ENCODE data around the gene C2orf15.

DNA sequence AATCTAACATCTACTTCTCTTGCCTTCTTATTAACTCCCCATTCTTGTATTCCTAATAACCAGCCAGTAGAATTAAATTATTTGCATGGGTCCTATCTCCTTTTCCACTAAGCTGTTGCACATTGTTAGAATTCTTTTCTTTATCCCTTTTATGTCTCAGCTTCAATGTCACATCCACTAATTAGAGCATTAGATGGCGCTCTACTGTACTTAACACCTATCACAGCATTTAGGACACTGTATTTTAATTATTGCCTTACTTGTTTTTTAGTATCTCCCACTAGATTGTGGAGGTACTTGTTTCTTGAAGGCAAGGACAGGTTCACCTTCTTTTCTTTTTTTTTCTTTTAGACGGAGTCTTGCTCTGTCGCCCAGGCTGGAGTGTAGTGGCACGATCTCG lies 17.1 kb downstream of the C2orf15 start:
- TF ChIP-seq, protein P1, sequence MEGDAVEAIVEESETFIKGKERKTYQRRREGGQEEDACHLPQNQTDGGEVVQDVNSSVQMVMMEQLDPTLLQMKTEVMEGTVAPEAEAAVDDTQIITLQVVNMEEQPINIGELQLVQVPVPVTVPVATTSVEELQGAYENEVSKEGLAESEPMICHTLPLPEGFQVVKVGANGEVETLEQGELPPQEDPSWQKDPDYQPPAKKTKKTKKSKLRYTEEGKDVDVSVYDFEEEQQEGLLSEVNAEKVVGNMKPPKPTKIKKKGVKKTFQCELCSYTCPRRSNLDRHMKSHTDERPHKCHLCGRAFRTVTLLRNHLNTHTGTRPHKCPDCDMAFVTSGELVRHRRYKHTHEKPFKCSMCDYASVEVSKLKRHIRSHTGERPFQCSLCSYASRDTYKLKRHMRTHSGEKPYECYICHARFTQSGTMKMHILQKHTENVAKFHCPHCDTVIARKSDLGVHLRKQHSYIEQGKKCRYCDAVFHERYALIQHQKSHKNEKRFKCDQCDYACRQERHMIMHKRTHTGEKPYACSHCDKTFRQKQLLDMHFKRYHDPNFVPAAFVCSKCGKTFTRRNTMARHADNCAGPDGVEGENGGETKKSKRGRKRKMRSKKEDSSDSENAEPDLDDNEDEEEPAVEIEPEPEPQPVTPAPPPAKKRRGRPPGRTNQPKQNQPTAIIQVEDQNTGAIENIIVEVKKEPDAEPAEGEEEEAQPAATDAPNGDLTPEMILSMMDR (IDR thresholded peaks at IDR 0.05) = no peak
- no peak for TF ChIP-seq POLR2A (IDR thresholded peaks at IDR 0.05)
